ENCODE results near the gene VWA5B2.
A peak's percentile ranks its signal among the peaks of the same experiment; 100 is the strongest.
"Not testable (repeated sequence)": the region's sequence is repeated elsewhere in the genome, so short reads cannot be mapped to it uniquely, and the experiment has no call there.

The VWA5B2 gene

GRCh38 chr3:184241447-184242296 is 12.3 kb downstream of the VWA5B2 start:
- DNase-seq (ENCODE audit: low read depth in 2 of 2) = no peak

DNA sequence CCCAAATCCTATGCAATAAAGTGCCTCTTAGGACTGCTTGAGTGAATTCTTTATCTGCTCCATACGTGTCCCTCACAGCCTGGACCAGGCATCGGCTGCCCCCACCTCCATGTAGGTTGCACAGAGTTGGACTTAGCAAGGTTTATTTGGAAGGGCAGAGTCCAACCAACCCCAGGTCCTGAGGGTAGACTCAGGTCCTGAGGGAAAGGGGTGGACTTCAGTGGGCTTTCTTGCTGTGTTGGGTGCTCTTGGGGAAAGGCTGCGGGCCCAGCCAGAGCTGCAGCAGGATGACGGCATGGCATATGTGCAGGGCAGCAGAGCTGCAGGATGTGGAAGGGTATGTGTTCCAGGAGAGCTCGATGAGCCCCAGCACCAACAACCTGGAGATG is 12.9 kb downstream of the VWA5B2 start:
- DNase-seq (ENCODE audit: low read depth in 2 of 2) = no peak

- DNase-seq (ENCODE audit: low read depth in 2 of 2) = peak; percentile 77 to 79
These were observed 19.3 kb downstream of the VWA5B2 start, which contains the start of gene ALG3 for GRCh38 chr3:184248454-184249411. ALG3 (minus strand) TSS chr3:184248962; CDS start chr3:184248940, 22 bp downstream.

- DNase-seq (ENCODE audit: low read depth in 2 of 2) = peak; percentile 89 to 92
These were observed 20.2 kb downstream of the VWA5B2 start, which contains the start of gene EEF1AKMT4 for GRCh38 chr3:184249412-184250166. EEF1AKMT4 (plus strand) TSS chr3:184249672; CDS start chr3:184249695, 23 bp downstream.

- DNase-seq (ENCODE audit: low read depth in 2 of 2) = peak; percentile 67 to 81
These were observed 20.9 kb downstream of the VWA5B2 start for GRCh38 chr3:184250167-184250828.

GRCh38 chr3:184255291-184256039 is 26.1 kb downstream of the VWA5B2 start:
- DNase-seq (ENCODE audit: low read depth in 2 of 2) = no peak

DNA sequence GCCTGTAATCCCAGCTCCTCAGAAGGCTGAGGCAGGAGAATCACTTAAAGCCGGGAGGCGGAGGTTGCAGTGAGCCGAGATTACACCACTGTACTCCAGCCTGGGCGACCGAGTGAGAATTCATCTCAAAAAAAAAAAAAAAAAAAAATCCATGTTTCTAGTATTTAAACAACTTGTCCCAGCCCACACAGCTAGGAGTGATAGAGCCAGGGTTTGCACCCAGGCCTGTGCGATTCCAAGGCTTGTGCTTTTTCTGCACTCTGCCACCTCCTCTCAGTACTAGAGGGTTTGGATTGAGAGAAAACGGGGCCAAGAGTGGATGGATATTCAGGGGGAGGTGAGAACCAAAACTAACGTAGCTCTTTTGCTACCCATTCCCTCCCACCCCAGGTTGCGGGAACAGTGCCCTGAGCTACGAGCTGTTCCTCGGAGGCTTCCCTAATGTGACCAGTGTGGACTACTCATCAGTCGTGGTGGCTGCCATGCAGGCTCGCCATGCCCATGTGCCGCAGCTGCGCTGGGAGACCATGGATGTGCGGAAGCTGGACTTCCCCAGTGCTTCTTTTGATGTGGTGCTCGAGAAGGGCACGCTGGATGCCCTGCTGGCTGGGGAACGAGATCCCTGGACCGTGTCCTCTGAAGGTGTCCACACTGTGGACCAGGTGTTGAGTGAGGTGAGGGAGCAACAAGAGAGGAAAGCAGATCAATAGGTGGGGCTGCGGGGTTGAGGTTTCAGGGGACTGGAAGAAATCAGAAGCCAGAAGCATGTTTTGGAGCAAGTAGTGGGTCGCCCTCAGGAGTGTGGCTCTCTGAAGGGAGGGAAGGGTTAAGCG is 27.9 kb downstream of the VWA5B2 start:
- DNase-seq (ENCODE audit: low read depth in 2 of 2) = no peak

DNA sequence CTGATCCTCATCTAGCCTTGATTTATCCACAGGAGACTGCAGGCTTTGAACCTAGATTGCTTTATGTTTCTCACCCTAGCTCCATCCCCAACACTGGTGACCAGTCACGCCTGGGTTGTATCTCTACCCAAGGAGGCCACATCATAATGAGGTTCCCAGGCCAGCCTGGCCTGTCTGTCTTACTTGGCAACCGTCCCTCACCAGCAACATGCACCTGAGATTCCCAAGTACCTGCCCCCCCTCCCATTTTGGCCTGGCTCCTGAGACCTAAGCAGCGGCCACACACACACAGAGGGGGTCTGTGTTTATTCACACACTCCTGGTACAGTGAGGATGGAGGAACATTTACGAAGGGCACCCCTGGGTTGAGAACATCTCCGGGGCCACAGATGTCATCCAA is 29.5 kb downstream of the VWA5B2 start:
- DNase-seq (ENCODE audit: low read depth in 2 of 2) = no peak

GRCh38 chr3:184259396-184259877 is 30.1 kb downstream of the VWA5B2 start:
- DNase-seq (ENCODE audit: low read depth in 2 of 2) = no peak

GRCh38 chr3:184259878-184260723 is 30.7 kb downstream of the VWA5B2 start:
- DNase-seq (ENCODE audit: low read depth in 2 of 2) = no peak

DNA sequence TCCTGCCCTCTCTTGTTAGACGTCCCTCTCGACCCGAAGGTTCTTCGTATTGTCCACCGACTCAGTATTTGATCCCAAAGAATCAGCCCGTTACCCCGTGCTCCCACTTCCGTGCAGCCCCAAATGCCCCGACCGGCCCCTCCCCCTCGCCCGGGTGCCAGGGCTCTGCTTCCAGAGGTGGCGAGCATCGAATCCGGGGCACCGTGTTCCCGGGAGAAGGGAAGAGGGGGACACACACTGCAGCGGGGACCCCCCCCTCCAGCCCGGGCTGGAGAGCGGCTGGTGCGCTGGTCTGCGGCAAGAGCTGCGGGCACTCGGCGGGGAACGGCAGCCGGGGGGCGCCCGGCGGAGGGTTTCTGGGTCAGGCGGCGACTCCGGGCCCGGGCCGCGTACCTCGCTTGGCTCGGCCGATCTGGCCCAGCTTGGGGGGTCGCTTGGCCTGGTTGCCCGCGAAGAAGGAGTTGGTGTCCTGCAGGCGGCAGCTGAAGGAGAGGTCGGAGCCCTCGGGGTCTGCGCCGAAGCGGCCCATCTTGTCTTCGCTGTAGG is 31.4 kb downstream of the VWA5B2 start:
- DNase-seq (ENCODE audit: low read depth in 2 of 2) = no peak

- peak in 1 of 2 donors; percentile 23 for DNase-seq (ENCODE audit: low read depth in 2 of 2)
These were observed 32.0 kb downstream of the VWA5B2 start, which contains the start of gene CAMK2N2 for GRCh38 chr3:184261270-184261853. CAMK2N2 (minus strand) TSS chr3:184261553; CDS start chr3:184261285, 268 bp downstream.

- no peak for DNase-seq (ENCODE audit: low read depth in 2 of 2)
These were observed 32.7 kb downstream of the VWA5B2 start for GRCh38 chr3:184261854-184262763.

DNA sequence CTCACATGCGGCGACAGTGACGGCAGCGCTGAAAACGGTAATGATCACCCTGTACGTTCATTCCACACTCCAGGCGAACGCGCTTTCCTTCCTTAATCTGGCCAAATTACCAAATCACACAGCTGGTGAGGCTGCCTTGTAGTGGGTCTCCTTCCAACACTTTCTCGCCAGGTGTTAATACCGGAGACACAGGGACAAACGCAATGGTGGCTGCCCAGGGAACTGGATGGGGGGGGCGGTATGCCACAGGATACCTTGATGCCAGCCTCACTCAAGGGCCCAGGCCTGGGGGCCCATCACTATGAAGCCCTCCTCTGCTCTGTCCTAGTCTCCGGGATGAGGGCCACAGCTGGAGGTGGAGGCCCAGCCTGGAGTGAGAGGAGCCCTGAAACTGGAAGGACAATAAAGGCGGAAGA is 33.4 kb downstream of the VWA5B2 start:
- DNase-seq (ENCODE audit: low read depth in 2 of 2) = no peak

DNA sequence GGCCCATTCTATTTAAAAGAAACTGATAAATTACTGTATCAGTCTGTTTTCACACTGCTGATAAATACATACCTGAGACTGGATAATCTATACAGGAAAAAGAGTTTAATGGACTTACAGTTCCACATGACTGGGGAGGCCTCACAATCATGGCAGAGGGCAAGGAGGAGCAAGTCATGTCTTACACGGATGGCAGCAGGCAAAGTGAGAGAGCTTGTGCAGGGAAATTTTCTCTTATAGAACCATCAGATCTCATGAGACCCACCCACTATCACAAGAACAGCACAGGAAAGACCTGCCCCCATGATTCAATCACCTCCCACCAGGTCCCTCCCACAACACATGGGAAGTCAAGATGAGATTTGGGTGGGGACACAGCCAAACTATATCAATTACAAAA is 37.9 kb downstream of the VWA5B2 start:
- DNase-seq (ENCODE audit: low read depth in 2 of 2) = not testable (repeated sequence)

GRCh38 chr3:184272269-184272668 is 42.9 kb downstream of the VWA5B2 start:
- DNase-seq (ENCODE audit: low read depth in 2 of 2) = no peak

Measured in stimulated activated CD8-positive, alpha-beta memory T cell treated with anti-CD3 and anti-CD28 coated beads, Interleukin-7, amount 100 ng/mL, for 1 hour (primary cell).